Measurements from ENCODE around the gene PLEKHM3.

- TF ChIP-seq POLR2AphosphoS5 (IDR thresholded peaks at IDR 0.05; ENCODE audit: low read depth), result no peak
- TF ChIP-seq CTCF (conservative IDR thresholded peaks at IDR 0.05; ENCODE audit: low read depth in 2 of 2), result no peak
- no peak for TF ChIP-seq EZH2phosphoT487 (IDR thresholded peaks at IDR 0.05; ENCODE audit: unreplicated experiment)
- TF ChIP-seq JUNB (IDR thresholded peaks at IDR 0.05; ENCODE audit: unreplicated experiment), result no peak
- TF ChIP-seq ETS1 (IDR thresholded peaks at IDR 0.05), result no peak
- no peak for TF ChIP-seq EZH2 (IDR thresholded peaks at IDR 0.05; ENCODE audit: low read depth, unreplicated experiment)
- TF ChIP-seq STAT1 (IDR thresholded peaks at IDR 0.05; ENCODE audit: unreplicated experiment), result no peak
- no peak for TF ChIP-seq REST (IDR thresholded peaks at IDR 0.05; ENCODE audit: unreplicated experiment)
- no peak for TF ChIP-seq NANOG (IDR thresholded peaks at IDR 0.05; ENCODE audit: borderline replicate concordance)
These were observed 18.5 kb downstream of the PLEKHM3 start for GRCh38 chr2:208006833-208007232.

Data from GM23338 (cell line).